H9 (cell line): ENCODE measurements around the gene OSBP2. TPM values are rescaled to one million over a fixed set of nuclear protein-coding genes. Genes with fewer than 3 reads are reported as not detected.

ENCODE experiments used
- DNase-seq: peaks from one replicate; pipeline ENCODE4 v3.0.0-alpha.2; 2017
- H2AFZ ChIP-seq: one replicate; pipeline ENCODE4 v1.6.1; 2013; ENCODE audit warnings: mild to moderate bottlenecking, low read length, control low read depth, moderate library complexity
- H2AK5ac ChIP-seq: 2 replicates; pipeline ENCODE4 v1.6.1; 2013; ENCODE audit warnings: low read length, control low read depth, mixed read lengths; ENCODE audit not compliant: insufficient read length
- H2BK120ac ChIP-seq: one replicate; pipeline ENCODE4 v1.6.1; 2013; ENCODE audit warnings: low read depth, mild to moderate bottlenecking, low read length, control low read depth, inconsistent platforms; ENCODE audit not compliant: poor library complexity, severe bottlenecking
- H2BK12ac ChIP-seq: 2 replicates; pipeline ENCODE4 v1.6.1; 2013; ENCODE audit warnings: low read length, control low read depth, mixed read lengths, low read depth; ENCODE audit not compliant: insufficient read length
- H2BK15ac ChIP-seq: 2 replicates; pipeline ENCODE4 v1.6.1; 2013; ENCODE audit warnings: low read depth, low read length, control low read depth
- H2BK20ac ChIP-seq: one replicate; pipeline ENCODE4 v1.6.1; 2013; ENCODE audit warnings: low read depth, mild to moderate bottlenecking, low read length, control low read depth, inconsistent platforms; ENCODE audit not compliant: poor library complexity, severe bottlenecking
- H2BK5ac ChIP-seq: 2 replicates; pipeline ENCODE4 v1.6.1; 2013; ENCODE audit warnings: low read length, control low read depth, mixed read lengths; ENCODE audit not compliant: insufficient read length
- H3K14ac ChIP-seq: 2 replicates; pipeline ENCODE4 v1.6.1; 2013; ENCODE audit warnings: low read length, control low read depth; ENCODE audit not compliant: insufficient read depth
- H3K18ac ChIP-seq: 2 replicates; pipeline ENCODE4 v1.6.1; 2013; ENCODE audit warnings: low read depth, mild to moderate bottlenecking, mixed read lengths, low read length, control low read depth; ENCODE audit not compliant: insufficient read length
- H3K23ac ChIP-seq: 2 replicates; pipeline ENCODE4 v1.6.1; 2013; ENCODE audit warnings: low read length, control low read depth, mixed read lengths, low read depth; ENCODE audit not compliant: insufficient read length
- H3K23me2 ChIP-seq: 2 replicates; pipeline ENCODE4 v1.6.1; 2013; ENCODE audit warnings: low read depth, mild to moderate bottlenecking, mixed read lengths, low read length, control low read depth; ENCODE audit not compliant: insufficient read length, poor library complexity, severe bottlenecking
- H3K27ac ChIP-seq: 2 replicates; pipeline ENCODE4 v1.5.1; 2013; ENCODE audit warnings: low read length, control low read depth, mixed read lengths, low read depth; ENCODE audit not compliant: insufficient read length
- H3K27me3 ChIP-seq: 2 replicates; pipeline ENCODE4 v1.6.1; 2013; ENCODE audit warnings: low read length, control low read depth, inconsistent platforms; ENCODE audit not compliant: insufficient read depth
- H3K4ac ChIP-seq: 2 replicates; pipeline ENCODE4 v1.6.1; 2013; ENCODE audit warnings: low read depth, mild to moderate bottlenecking, control low read depth, inconsistent platforms, low read length, moderate library complexity
- H3K4me1 ChIP-seq: 2 replicates; pipeline ENCODE4 v1.6.1; 2013; ENCODE audit warnings: low read length, control low read depth, inconsistent platforms; ENCODE audit not compliant: insufficient read depth
- H3K4me2 ChIP-seq: 2 replicates; pipeline ENCODE4 v1.6.1; 2013; ENCODE audit warnings: low read length, control low read depth, mixed read lengths; ENCODE audit not compliant: insufficient read length, insufficient read depth
- H3K56ac ChIP-seq: 2 replicates; pipeline ENCODE4 v1.6.1; 2013; ENCODE audit warnings: low read depth, mild to moderate bottlenecking, mixed read lengths, low read length, control low read depth; ENCODE audit not compliant: insufficient read length
- H3K79me1 ChIP-seq: 2 replicates; pipeline ENCODE4 v1.6.1; 2013; ENCODE audit warnings: low read depth, mild to moderate bottlenecking, moderate library complexity, low read length, control low read depth, inconsistent platforms; ENCODE audit not compliant: insufficient read depth, poor library complexity, severe bottlenecking
- H3K79me2 ChIP-seq: 2 replicates; pipeline ENCODE4 v1.6.1; 2013; ENCODE audit warnings: low read length, control low read depth, inconsistent platforms; ENCODE audit not compliant: insufficient read depth
- H3K9ac ChIP-seq: 2 replicates; pipeline ENCODE4 v1.6.1; 2013; ENCODE audit warnings: low read length, control low read depth, mixed read lengths; ENCODE audit not compliant: insufficient read length; ENCODE audit errors: extremely low read depth
- H3K9me3 ChIP-seq: one replicate; pipeline ENCODE4 v1.6.1; 2013; ENCODE audit warnings: low read depth, low read length, inconsistent platforms; ENCODE audit not compliant: control insufficient read depth
- H3T11ph ChIP-seq: one replicate; pipeline ENCODE4 v1.6.1; 2013; ENCODE audit warnings: mild to moderate bottlenecking, low read length, control low read depth, inconsistent platforms
- H4K20me1 ChIP-seq: one replicate; pipeline ENCODE4 v1.6.1; 2013; ENCODE audit not compliant: control insufficient read depth, insufficient read length, insufficient read depth
- H4K5ac ChIP-seq: 2 replicates; pipeline ENCODE4 v1.6.1; 2013; ENCODE audit warnings: low read depth, mild to moderate bottlenecking, mixed read lengths, low read length, control low read depth; ENCODE audit not compliant: insufficient read length
- H4K8ac ChIP-seq: replicated peaks from 2 replicates; pipeline ENCODE4 v1.6.1; 2013; ENCODE audit warnings: low read length, control low read depth, mixed read lengths, low read depth; ENCODE audit not compliant: insufficient read length
- H4K91ac ChIP-seq: 2 replicates; pipeline ENCODE4 v1.6.1; 2013; ENCODE audit warnings: low read depth, mild to moderate bottlenecking, moderate library complexity, mixed read lengths, low read length, control low read depth; ENCODE audit not compliant: insufficient read length
- H3K27ac Mint-ChIP-seq, 3 experiments: 2 replicates in 2 of 3; 3 replicates in 1 of 3; pipeline ENCODE4 v1.8.0; 2020 to 2021; ENCODE audit warnings: mixed read lengths in 3 of 3, mild to moderate bottlenecking in 1 of 3, moderate library complexity in 1 of 3
- H3K27me3 Mint-ChIP-seq: 2 replicates; pipeline ENCODE4 v1.8.0; 2021; ENCODE audit warnings: low read depth, mild to moderate bottlenecking, moderate library complexity, mixed read lengths
- H3K36me3 Mint-ChIP-seq, 3 experiments: 2 replicates in 2 of 3; 3 replicates in 1 of 3; pipeline ENCODE4 v1.8.0; 2020 to 2021; ENCODE audit warnings: low read depth in 3 of 3, mixed read lengths in 3 of 3; ENCODE audit not compliant: insufficient read depth in 1 of 3
- H3K4me1 Mint-ChIP-seq, 2 experiments: 2 replicates each; pipeline ENCODE4 v1.8.0; 2020; ENCODE audit warnings: mixed read lengths in 2 of 2
- H3K4me3 Mint-ChIP-seq, 2 experiments: 2 replicates in 1 of 2; 3 replicates in 1 of 2; pipeline ENCODE4 v1.8.0; 2020 to 2021; ENCODE audit warnings: mild to moderate bottlenecking in 2 of 2, mixed read lengths in 2 of 2, moderate library complexity in 1 of 2
- H3K9me3 Mint-ChIP-seq, 2 experiments: 2 replicates in 1 of 2; 3 replicates in 1 of 2; pipeline ENCODE4 v1.8.0; 2020; ENCODE audit warnings: mild to moderate bottlenecking in 2 of 2, mixed read lengths in 2 of 2, moderate library complexity in 1 of 2
- CTCF ChIP-seq: fragments of 200-600 bp; sonication (generic); conservative IDR thresholded peaks from 3 replicates; pipeline ENCODE4 v1.8.0; 2021; ENCODE audit warnings: antibody characterized with exemption, mild to moderate bottlenecking
- WGBS: extraction: QIAGEN DNeasy Blood & Tissue Kit; methylation state at CpG from one replicate; pipeline ENCODE4 v1.1.7; 2013; ENCODE audit warnings: missing lambda C conversion rate, low lambda C conversion rate, mixed read lengths; ENCODE audit not compliant: insufficient read length; ENCODE audit errors: extremely low coverage; 5-methylcytosine and 5-hydroxymethylcytosine counted together
- total RNA-seq: library from RNA; stranded (reverse); gene quantifications from 2 replicates; pipeline ENCODE4 v1.2.1, GENCODE V29; 2021

The OSBP2 gene
- total RNA-seq, 1 experiment from 2014 or later, result 3.4 TPM

GRCh38 chr22:30838111-30838510 lies 143.4 kb downstream of the OSBP2 start:
- no CpG with 5 or more reads among the region's 3 CpGs for WGBS
- Histone ChIP-seq H4K20me1 (no peaks in the 10 kb centered on the region), H3K9me3 (no peaks in the 10 kb centered on the region)

More at GRCh38 chr22:30838111-30838510, 143.4 kb downstream of the OSBP2 start:
- no peaks in the 10 kb centered on the region for H3K23me2 ChIP-seq
- H3K23ac ChIP-seq, result no peak overlapping the region
- no peak overlapping the region for H2BK15ac ChIP-seq
- H3K27ac Mint-ChIP-seq, result no peak overlapping the region
- H3K4ac ChIP-seq, result no peak overlapping the region
- DNase-seq, result no peak
- no peak overlapping the region for H2BK20ac ChIP-seq
- no peak overlapping the region for H2BK120ac ChIP-seq
- no peak overlapping the region for H2AK5ac ChIP-seq
- H3K18ac ChIP-seq, result no peak overlapping the region
- no peak overlapping the region for H3K14ac ChIP-seq
- H2BK12ac ChIP-seq, result no peak overlapping the region
- H3K4me3 Mint-ChIP-seq, result no peak overlapping the region
- H3K9me3 Mint-ChIP-seq, result peaks cover 5 to 9% of the 10 kb centered on the region in 2 experiments; a peak in 3 of 5 replicates
- no peak overlapping the region for H3K9ac ChIP-seq
- no peaks in the 10 kb centered on the region for H3K79me2 ChIP-seq
- H3K4me2 ChIP-seq, result no peak overlapping the region
- peaks cover 0 to 3% (median 2%) of the 10 kb centered on the region in 3 experiments; a peak in 4 of 7 replicates for H3K36me3 Mint-ChIP-seq
- H3K27ac ChIP-seq, result no peak overlapping the region
- no peaks in the 10 kb centered on the region for H3K79me1 ChIP-seq
- H3K4me1 Mint-ChIP-seq, result no peaks in the 10 kb centered on the region; a peak in 1 of 4 replicates
- no peak overlapping the region for H4K8ac ChIP-seq
- H4K5ac ChIP-seq, result no peak overlapping the region
- no peaks in the 10 kb centered on the region for H3K27me3 ChIP-seq
- no peak overlapping the region for H2BK5ac ChIP-seq
- H3K56ac ChIP-seq, result no peak overlapping the region
- no peaks in the 10 kb centered on the region; the same call in 1 of the 2 replicates for H3K27me3 Mint-ChIP-seq
- TF ChIP-seq CTCF, result no peak
- H3T11ph ChIP-seq, result no peak overlapping the region
- no peaks in the 10 kb centered on the region for H3K4me1 ChIP-seq
- H2AFZ ChIP-seq, result no peak overlapping the region
- H4K91ac ChIP-seq, result no peak overlapping the region
